Measurements from ENCODE around the gene TOR3A. TPM values are rescaled to one million over a fixed set of nuclear protein-coding genes. Genes with fewer than 3 reads are reported as not detected.

TOR3A gene
- total RNA-seq, 1 donor from 2014 or later, result 21.1 TPM

DNA sequence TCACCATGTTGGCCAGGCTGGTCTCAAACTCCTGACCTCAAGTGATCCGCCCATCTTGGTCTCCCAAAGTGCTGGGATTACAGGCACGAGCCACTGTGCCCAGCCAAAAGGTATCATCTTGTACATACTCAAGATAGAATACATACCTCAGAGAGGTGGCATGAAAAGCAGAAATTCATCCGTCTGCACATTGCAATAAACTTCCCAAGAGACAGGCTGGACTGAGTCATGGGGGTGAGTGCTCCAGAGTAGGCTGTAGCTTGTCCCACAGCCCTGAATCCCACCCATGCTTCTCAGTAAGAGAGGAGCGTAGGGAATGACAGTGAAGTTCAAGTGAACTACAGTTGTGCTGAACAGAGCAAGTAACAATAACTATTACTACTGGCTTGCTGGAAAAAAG, 19.7 kb downstream of the TOR3A start:
- Mint-ChIP-seq H3K27ac (ENCODE audit: unreplicated experiment) (no peak overlapping the region), H3K27me3 (ENCODE audit: unreplicated experiment) (no peaks in the 10 kb centered on the region), H3K4me1 (ENCODE audit: unreplicated experiment) (no peaks in the 10 kb centered on the region), H3K4me3 (ENCODE audit: unreplicated experiment) (no peak overlapping the region), H3K36me3 (ENCODE audit: unreplicated experiment) (peaks cover 25% of the 10 kb centered on the region), H3K9me3 (ENCODE audit: unreplicated experiment) (no peaks in the 10 kb centered on the region)
- TF ChIP-seq, protein P1, sequence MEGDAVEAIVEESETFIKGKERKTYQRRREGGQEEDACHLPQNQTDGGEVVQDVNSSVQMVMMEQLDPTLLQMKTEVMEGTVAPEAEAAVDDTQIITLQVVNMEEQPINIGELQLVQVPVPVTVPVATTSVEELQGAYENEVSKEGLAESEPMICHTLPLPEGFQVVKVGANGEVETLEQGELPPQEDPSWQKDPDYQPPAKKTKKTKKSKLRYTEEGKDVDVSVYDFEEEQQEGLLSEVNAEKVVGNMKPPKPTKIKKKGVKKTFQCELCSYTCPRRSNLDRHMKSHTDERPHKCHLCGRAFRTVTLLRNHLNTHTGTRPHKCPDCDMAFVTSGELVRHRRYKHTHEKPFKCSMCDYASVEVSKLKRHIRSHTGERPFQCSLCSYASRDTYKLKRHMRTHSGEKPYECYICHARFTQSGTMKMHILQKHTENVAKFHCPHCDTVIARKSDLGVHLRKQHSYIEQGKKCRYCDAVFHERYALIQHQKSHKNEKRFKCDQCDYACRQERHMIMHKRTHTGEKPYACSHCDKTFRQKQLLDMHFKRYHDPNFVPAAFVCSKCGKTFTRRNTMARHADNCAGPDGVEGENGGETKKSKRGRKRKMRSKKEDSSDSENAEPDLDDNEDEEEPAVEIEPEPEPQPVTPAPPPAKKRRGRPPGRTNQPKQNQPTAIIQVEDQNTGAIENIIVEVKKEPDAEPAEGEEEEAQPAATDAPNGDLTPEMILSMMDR (IDR thresholded peaks at IDR 0.05), result no peak
- DNase-seq (ENCODE audit: extremely low spot score, unreplicated experiment), result no peak

DNA sequence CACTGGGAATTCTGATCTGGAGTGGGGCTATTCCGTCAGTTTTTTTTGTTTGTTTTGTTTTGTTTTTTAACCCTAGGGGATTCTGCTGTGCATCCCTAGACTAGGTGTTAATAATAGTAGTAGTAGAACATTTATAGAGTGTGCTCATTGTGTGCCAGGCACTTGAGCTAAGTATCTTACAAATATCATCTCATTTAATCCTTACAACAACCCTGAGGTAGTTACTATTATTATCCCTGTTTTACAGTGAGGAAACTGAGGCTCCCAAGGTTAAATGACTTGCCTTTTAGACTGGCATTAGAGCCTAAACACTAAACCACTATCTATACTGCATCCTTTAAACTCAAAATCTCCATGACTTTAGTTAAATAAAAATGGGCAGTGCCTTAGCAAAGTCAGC, 22.1 kb downstream of the TOR3A start:
- Mint-ChIP-seq H3K4me1 (ENCODE audit: unreplicated experiment) (no peaks in the 10 kb centered on the region), H3K27ac (ENCODE audit: unreplicated experiment) (no peak overlapping the region), H3K36me3 (ENCODE audit: unreplicated experiment) (peaks cover 25% of the 10 kb centered on the region), H3K9me3 (ENCODE audit: unreplicated experiment) (no peaks in the 10 kb centered on the region), H3K4me3 (ENCODE audit: unreplicated experiment) (no peak overlapping the region), H3K27me3 (ENCODE audit: unreplicated experiment) (no peaks in the 10 kb centered on the region)
- TF ChIP-seq, protein P1 (IDR thresholded peaks at IDR 0.05), result no peak
- DNase-seq (ENCODE audit: extremely low spot score, unreplicated experiment), result no peak

DNA sequence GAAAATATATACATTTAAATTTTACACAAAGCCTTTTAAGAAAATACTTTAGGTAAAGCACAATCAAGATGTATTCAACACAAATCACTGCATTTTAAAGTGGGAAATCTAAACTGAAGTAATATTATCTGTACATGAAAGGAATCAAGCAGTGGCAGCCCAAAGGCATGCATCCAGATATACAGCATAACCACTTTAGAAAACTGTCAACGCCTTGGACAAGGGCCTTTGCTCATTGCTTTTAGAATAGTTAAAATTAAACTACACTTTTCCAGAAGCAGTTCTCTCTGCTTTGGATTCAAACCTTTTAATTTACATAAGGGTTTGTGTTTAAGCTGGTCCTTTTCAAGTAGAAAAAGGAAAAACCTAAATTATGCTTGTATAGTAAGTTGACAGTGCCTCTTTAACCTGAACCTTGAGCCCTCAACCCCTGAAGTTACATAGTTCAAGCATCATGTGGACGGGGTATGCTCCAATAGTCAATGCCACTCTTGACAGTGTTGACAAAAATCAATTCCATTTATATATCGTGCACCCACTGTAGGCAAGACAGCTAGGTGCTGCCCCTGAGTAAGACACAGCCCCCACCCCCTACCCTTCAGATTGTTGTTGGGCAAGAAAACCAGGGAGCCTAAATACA, 22.9 kb downstream of the TOR3A start:
- TF ChIP-seq, protein P1 (IDR thresholded peaks at IDR 0.05), result no peak
- DNase-seq (ENCODE audit: extremely low spot score, unreplicated experiment), result no peak
- H3K36me3 Mint-ChIP-seq (ENCODE audit: unreplicated experiment), result peaks cover 26% of the 10 kb centered on the region
- H3K4me1 Mint-ChIP-seq (ENCODE audit: unreplicated experiment), result no peaks in the 10 kb centered on the region
- H3K9me3 Mint-ChIP-seq (ENCODE audit: unreplicated experiment), result no peaks in the 10 kb centered on the region
- no peak overlapping the region for H3K4me3 Mint-ChIP-seq (ENCODE audit: unreplicated experiment)
- no peaks in the 10 kb centered on the region for H3K27me3 Mint-ChIP-seq (ENCODE audit: unreplicated experiment)
- no peak overlapping the region for H3K27ac Mint-ChIP-seq (ENCODE audit: unreplicated experiment)

DNA sequence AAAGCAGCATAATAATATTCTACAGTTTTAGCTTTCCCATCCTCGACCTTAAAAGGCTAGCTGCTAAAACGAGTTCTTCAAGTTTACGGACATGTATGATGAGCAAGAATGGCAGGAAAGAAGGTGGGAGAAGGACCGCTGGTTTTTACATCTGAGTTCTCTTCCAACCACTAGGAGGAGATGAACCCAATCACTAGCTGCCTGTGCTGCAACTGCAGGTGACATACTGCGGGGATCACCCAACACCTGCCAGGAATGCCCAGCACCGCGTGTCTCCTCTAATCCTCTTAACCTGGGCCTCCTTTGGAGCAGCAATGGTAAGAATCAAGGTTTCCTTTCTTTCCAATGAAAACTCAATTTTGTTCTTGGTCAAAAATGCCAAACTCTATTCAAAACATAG, 23.5 kb downstream of the TOR3A start:
- no peak overlapping the region for H3K4me3 Mint-ChIP-seq (ENCODE audit: unreplicated experiment)
- peaks cover 29% of the 10 kb centered on the region for H3K36me3 Mint-ChIP-seq (ENCODE audit: unreplicated experiment)
- H3K9me3 Mint-ChIP-seq (ENCODE audit: unreplicated experiment), result no peaks in the 10 kb centered on the region
- DNase-seq (ENCODE audit: extremely low spot score, unreplicated experiment), result no peak
- TF ChIP-seq, protein P1 (IDR thresholded peaks at IDR 0.05), result peak; percentile 48
- no peaks in the 10 kb centered on the region for H3K27me3 Mint-ChIP-seq (ENCODE audit: unreplicated experiment)
- H3K4me1 Mint-ChIP-seq (ENCODE audit: unreplicated experiment), result no peaks in the 10 kb centered on the region
- H3K27ac Mint-ChIP-seq (ENCODE audit: unreplicated experiment), result no peak overlapping the region

DNA sequence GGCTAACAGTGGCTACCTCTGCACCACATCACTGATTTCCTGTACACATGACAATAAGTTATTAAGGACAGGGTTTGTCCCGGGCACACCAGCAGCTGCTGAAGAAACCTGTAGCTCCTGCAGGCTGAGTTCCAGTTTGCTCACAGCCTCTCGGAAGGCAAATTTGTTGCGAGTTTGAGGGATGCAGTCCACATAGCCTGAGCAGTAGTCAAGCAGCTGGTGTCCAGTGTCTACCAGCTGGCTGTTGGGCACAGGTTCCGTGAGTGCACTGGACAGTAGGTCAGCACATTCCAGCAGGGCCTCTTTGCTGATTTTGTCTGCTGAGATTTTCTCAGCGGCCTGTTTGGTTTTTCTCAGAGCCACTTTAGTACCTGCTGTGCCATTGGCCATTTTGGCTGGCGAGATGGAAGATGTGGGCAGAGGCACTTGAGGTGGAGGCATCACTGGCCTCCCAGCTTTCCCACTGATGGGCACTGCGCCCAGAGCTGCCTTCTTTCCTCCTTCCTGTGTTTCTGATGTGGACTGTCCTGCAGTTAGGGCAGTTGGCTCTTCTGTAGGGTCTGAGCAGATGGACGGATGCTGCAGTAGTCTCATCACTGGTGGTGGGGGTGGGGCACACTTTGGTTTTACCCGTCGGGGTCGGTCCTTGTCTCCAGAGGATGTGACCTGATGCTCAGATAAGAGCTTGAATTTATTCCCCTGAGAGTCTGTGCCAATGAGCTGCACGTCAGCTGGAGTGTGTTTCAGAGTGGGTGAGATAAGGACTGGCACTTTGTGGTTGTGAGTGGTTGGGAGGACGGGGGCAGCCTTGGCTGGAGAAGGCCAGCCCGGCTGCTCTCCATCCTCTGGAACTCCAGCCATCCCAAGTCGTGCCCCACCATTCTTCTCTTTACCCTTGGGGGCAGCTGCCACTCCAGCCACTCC, 26.1 kb downstream of the TOR3A start:
- peak; percentile 74 for DNase-seq (ENCODE audit: extremely low spot score, unreplicated experiment)
- Mint-ChIP-seq H3K4me1 (ENCODE audit: unreplicated experiment) (no peaks in the 10 kb centered on the region), H3K27ac (ENCODE audit: unreplicated experiment) (no peak overlapping the region), H3K9me3 (ENCODE audit: unreplicated experiment) (no peaks in the 10 kb centered on the region), H3K27me3 (ENCODE audit: unreplicated experiment) (no peaks in the 10 kb centered on the region), H3K4me3 (ENCODE audit: unreplicated experiment) (no peak overlapping the region), H3K36me3 (ENCODE audit: unreplicated experiment) (peaks cover 34% of the 10 kb centered on the region)
- TF ChIP-seq, protein P1 (IDR thresholded peaks at IDR 0.05), result no peak
